DMS 273 (cell line): ENCODE measurements around the gene MRPS18A.
"Not testable (repeated sequence)": the region's sequence is repeated elsewhere in the genome, so short reads cannot be mapped to it uniquely, and the experiment has no call there.

Experiments
- DNase-seq: peaks from one replicate; lab custom pipeline; 2025; ENCODE audit not compliant: unreplicated experiment; lab: John Stamatoyannopoulos, UW

MRPS18A gene

DNA sequence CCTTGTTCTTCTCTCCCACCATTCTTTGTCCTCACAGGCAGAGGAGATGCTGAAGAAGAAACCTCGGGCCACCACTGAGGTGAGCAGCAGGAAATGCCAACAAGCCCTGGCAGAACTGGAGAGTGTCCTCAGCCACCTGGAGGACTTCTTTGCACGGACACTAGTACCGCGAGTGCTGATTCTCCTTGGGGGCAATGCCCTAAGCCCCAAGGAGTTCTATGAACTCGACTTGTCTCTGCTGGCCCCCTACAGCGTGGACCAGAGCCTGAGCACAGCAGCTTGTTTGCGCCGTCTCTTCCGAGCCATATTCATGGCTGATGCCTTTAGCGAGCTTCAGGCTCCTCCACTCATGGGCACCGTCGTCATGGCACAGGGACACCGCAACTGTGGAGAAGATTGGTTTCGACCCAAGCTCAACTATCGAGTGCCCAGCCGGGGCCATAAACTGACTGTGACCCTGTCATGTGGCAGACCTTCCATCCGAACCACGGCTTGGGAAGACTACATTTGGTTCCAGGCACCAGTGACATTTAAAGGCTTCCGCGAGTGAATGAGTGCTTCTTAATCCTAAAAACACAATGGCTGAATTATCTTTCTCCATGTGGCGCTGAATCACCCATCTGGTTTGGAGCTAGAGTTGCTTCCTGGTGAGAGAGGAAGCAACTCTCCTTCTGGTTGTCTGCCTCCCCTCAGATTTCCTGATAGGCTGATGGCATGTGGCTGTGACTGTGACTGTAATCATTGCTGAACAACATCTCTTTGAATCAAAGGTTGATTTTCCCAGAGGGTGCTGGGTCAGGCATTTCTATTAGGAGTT lies 47.4 kb downstream of the MRPS18A start:
- no peak for DNase-seq

GRCh38 chr6:43636308-43636659 lies 51.3 kb downstream of the MRPS18A start:
- peak; percentile 60 for DNase-seq

GRCh38 chr6:43635387-43636307 lies 51.9 kb downstream of the MRPS18A start, which contains the start of gene MAD2L1BP:
Gene MAD2L1BP (plus strand): TSS chr6:43635840. CDS start chr6:43635876, 36 bp downstream.
- peak; percentile 95 for DNase-seq

GRCh38 chr6:43634702-43635303 lies 52.8 kb downstream of the MRPS18A start:
- peak; percentile 93 for DNase-seq

DNA sequence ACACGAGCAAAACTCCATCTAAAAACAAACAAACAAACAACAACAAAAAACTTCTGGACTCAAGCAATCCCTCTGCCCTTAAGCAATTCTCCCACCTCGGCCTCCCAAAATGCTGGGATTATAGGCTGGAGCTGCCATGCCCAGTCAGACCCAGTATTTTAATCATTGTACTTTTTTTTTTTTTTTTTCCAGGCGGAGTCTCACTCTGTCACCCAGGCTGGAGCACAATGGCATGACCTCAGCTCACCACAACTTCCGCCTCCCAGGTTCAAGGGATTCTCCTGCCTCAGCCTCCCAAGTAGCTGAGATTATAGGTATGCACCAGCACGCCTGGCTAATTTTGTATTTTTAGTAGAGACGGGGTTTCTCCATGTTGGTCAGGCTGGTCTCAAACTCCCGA lies 54.6 kb downstream of the MRPS18A start:
- DNase-seq, result not testable (repeated sequence)

DNA sequence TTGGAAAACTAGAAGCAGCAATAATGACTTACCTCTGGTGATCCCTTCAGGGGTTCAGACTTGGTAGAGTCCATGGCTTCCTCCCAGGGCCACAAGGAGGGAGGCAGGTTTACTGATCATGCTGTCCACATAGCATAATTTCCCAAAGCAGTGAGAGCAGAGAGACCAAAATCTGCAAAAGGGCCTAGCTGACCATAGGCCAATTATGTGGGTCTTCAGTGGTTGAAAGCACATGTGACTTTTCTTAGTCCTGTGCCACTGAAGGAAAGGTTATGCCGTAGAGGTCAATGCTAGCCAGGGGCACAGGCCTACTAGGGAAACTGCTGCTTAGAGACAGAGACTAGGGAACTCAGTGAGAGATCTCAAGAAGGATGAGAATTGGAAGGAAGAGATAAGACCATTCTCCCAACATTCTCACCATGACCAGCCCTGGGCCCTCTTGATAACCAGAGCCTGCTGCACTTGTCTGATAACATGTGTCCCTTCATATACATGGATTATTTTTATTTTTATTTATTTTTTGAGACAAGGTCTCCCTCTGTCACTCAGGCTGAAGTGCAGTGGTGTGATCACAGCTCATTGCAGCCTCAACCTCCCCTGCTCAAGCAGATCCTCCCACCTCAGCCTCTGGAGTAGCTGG lies 56.5 kb downstream of the MRPS18A start:
- no peak for DNase-seq

GRCh38 chr6:43629505-43630300 lies 57.9 kb downstream of the MRPS18A start:
- DNase-seq, result peak; percentile 99

GRCh38 chr6:43629104-43629504 lies 58.5 kb downstream of the MRPS18A start, which contains the start of gene GTPBP2:
Gene GTPBP2 (minus strand): TSS chr6:43629264. CDS start chr6:43629162, 102 bp downstream.
- peak; percentile 100 for DNase-seq

- peak; percentile 74 for DNase-seq
Measured at GRCh38 chr6:43628393-43629103, 59.0 kb downstream of the MRPS18A start.

- peak; percentile 53 for DNase-seq
Measured at GRCh38 chr6:43627008-43627825, 60.4 kb downstream of the MRPS18A start.

GRCh38 chr6:43625393-43625992 lies 62.1 kb downstream of the MRPS18A start:
- DNase-seq, result no peak

GRCh38 chr6:43624786-43625288 lies 62.8 kb downstream of the MRPS18A start:
- DNase-seq, result no peak

DNA sequence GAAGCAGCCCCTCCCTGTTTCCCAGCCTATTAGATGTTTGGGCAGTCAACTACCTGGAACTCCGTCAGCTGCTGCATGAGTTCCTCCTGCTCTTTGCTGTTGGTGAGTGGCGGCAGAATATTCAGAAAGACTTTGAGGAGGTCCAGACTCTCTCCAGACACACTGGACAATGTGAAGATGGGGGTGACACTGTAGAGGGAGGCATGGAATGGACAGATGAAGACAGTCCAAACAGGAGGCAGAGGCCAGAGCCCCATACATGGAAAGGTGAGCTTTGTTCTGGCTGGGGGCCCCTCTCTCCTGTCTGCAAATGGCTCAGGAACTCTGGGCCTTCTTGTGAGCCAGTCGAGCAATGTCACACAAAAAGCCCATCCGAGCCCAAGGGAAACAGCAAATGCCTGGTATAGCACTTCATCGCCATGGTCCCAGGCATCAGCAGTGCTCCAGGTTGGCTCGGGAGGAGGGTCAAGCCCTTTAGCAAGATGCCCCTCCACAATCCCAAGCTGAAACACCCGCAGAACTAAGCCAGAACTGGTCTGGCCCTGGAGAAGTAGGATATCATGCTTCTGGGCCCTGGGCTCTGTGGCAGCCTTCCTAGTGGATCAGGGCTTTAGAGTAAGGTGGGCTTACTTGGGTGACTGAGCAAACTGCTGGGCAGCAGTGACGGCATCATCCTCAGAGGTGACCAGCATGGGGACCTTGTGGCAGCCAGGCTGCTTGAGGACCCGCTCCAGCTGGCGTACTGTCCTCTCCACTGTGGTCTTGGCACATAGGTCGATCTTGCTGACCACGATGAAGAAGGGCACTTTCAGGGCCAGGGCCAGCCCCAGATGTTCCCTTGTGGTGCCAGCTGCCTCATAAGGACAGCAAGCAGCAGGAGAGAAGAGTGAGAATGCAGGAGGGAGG lies 63.5 kb downstream of the MRPS18A start:
- DNase-seq, result no peak

DNA sequence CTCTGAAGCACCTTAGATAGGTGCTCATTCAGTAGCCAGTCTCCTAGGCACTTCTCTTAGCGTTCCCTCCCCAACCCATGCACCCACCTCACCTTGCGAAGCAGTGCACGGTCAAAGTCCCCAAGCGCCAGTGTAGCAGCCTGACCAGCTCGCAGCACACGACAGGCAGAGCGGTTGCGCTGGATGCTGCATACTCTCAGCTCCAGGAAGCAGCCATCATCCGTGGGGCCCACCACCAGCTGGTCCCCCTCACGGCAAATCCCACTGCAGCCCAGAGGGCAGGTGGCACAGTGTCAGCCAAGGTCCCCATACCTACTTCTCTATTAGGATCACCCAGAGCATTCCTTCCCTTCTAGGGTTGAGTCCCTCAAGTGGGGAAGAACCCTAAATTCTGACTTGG lies 65.0 kb downstream of the MRPS18A start:
- DNase-seq, result no peak

- DNase-seq, result no peak
Measured at GRCh38 chr6:43621836-43622180, 65.8 kb downstream of the MRPS18A start.
